HG03439 (cell line): Measurements from ENCODE around the gene DOCK7.
"Not testable (repeated sequence)": the region's sequence is repeated elsewhere in the genome, so short reads cannot be mapped to it uniquely, and the experiment has no call there.

ENCODE experiments used
- ATAC-seq: cut with Tn5 transposase; IDR thresholded peaks from one replicate; pipeline ENCODE4 v1.9.1; 2021; ENCODE audit warnings: mild to moderate bottlenecking, moderate library complexity; ENCODE audit not compliant: unreplicated experiment

The DOCK7 gene

GRCh38 chr1:62687903-62688686 is at the start of gene DOCK7:
Gene DOCK7, minus strand, starts transcription at chr1:62688386. Its CDS starts 122 bp downstream, at chr1:62688264.
- peak; percentile 85 for ATAC-seq

GRCh38 chr1:62735491-62736171 is 47.4 kb upstream of the DOCK7 start:
- ATAC-seq, result no peak

GRCh38 chr1:62732331-62732730 is 44.1 kb upstream of the DOCK7 start:
- no peak for ATAC-seq

- no peak for ATAC-seq
Observed at GRCh38 chr1:62728963-62729362, 40.8 kb upstream of the DOCK7 start.

GRCh38 chr1:62727656-62728407 is 39.6 kb upstream of the DOCK7 start:
- no peak for ATAC-seq

GRCh38 chr1:62726011-62726442 is 37.8 kb upstream of the DOCK7 start:
- no peak for ATAC-seq

GRCh38 chr1:62725255-62725654 is 37.1 kb upstream of the DOCK7 start:
- ATAC-seq, result no peak

GRCh38 chr1:62724430-62724829 is 36.2 kb upstream of the DOCK7 start:
- no peak for ATAC-seq

GRCh38 chr1:62723883-62724282 is 35.7 kb upstream of the DOCK7 start:
- ATAC-seq, result no peak

- ATAC-seq, result peak; percentile 65
Observed at GRCh38 chr1:62722796-62723195, 34.6 kb upstream of the DOCK7 start.

- no peak for ATAC-seq
Observed at GRCh38 chr1:62720946-62721554, 32.9 kb upstream of the DOCK7 start.

GRCh38 chr1:62718400-62718799 is 30.2 kb upstream of the DOCK7 start:
- not testable (repeated sequence) for ATAC-seq

- no peak for ATAC-seq
Observed at GRCh38 chr1:62717483-62717882, 29.3 kb upstream of the DOCK7 start.

GRCh38 chr1:62716397-62716796 is 28.2 kb upstream of the DOCK7 start:
- ATAC-seq, result no peak

GRCh38 chr1:62712336-62713243 is 24.4 kb upstream of the DOCK7 start:
- ATAC-seq, result no peak

- ATAC-seq, result no peak
Observed at GRCh38 chr1:62707744-62708120, 19.5 kb upstream of the DOCK7 start.

GRCh38 chr1:62706985-62707743 is 19.0 kb upstream of the DOCK7 start:
- ATAC-seq, result no peak

GRCh38 chr1:62698161-62698560 is 10.0 kb upstream of the DOCK7 start:
- ATAC-seq, result not testable (repeated sequence)

GRCh38 chr1:62694479-62694878 is 6.3 kb upstream of the DOCK7 start:
- not testable (repeated sequence) for ATAC-seq
